Smooth muscle cell (in vitro differentiated cells): ENCODE data around the gene EPHA2. TPM values are rescaled to one million over a fixed set of nuclear protein-coding genes. Genes with fewer than 3 reads are reported as not detected.

ENCODE experiments used
- DNase-seq: peaks from one replicate; lab custom pipeline; 2025; ENCODE audit not compliant: unreplicated experiment; lab: John Stamatoyannopoulos, UW
- H2AFZ ChIP-seq: fragments of 200-600 bp; sonication (generic); 2 replicates; pipeline ENCODE4 v1.6.0; 2016; ENCODE audit warnings: antibody characterized with exemption, low read depth, mild to moderate bottlenecking
- H3F3A ChIP-seq: fragments of 200-600 bp; sonication (generic); 2 replicates; pipeline ENCODE4 v1.6.0; 2017; ENCODE audit warnings: antibody characterized with exemption, low read depth
- H3K27ac ChIP-seq: fragments of 200-600 bp; sonication (generic); 2 replicates; pipeline ENCODE4 v1.5.1; 2016; ENCODE audit warnings: low read depth, mild to moderate bottlenecking
- H3K27me3 ChIP-seq: fragments of 200-600 bp; sonication (generic); 2 replicates; pipeline ENCODE4 v1.6.1; 2016; ENCODE audit warnings: low read depth, mild to moderate bottlenecking
- H3K36me3 ChIP-seq: fragments of 200-600 bp; sonication (generic); 2 replicates; pipeline ENCODE4 v1.5.1; 2016; ENCODE audit warnings: low read depth
- H3K4me1 ChIP-seq: fragments of 200-600 bp; sonication (generic); 2 replicates; pipeline ENCODE4 v1.5.1; 2016; ENCODE audit warnings: low read depth
- H3K4me2 ChIP-seq: fragments of 200-600 bp; sonication (generic); 2 replicates; pipeline ENCODE4 v1.6.0; 2016; ENCODE audit warnings: mild to moderate bottlenecking
- H3K4me3 ChIP-seq: fragments of 200-600 bp; sonication (generic); 2 replicates; pipeline ENCODE4 v1.5.1; 2016; ENCODE audit warnings: mild to moderate bottlenecking
- H3K79me2 ChIP-seq: fragments of 200-600 bp; sonication (generic); 2 replicates; pipeline ENCODE4 v1.6.0; 2016; ENCODE audit warnings: low read depth, mild to moderate bottlenecking
- H3K9ac ChIP-seq: fragments of 200-600 bp; sonication (generic); 2 replicates; pipeline ENCODE4 v1.6.0; 2016; ENCODE audit warnings: low read depth
- H3K9me3 ChIP-seq: fragments of 200-600 bp; sonication (generic); replicated peaks from 2 replicates; pipeline ENCODE4 v1.5.1; 2016; ENCODE audit warnings: low read depth
- H4K20me1 ChIP-seq: fragments of 200-600 bp; sonication (generic); 2 replicates; pipeline ENCODE4 v1.6.0; 2016; ENCODE audit warnings: low read depth
- WGBS: methylation state at CpG from one replicate; pipeline ENCODE4 v1.1.7; 2016; ENCODE audit warnings: low lambda C conversion rate; 5-methylcytosine and 5-hydroxymethylcytosine counted together
- polyA plus RNA-seq: library from polyadenylated mRNA; unstranded; fragments of >200 nt; fragmentation: Nextera tagmentation; extraction: Ambion mirVana; gene quantifications from 2 replicates; pipeline ENCODE4 v1.2.1, GENCODE V29; 2016
- total RNA-seq: library from RNA; depleted of rRNA; stranded (reverse); fragments of >200 nt; gene quantifications from 2 replicates; pipeline ENCODE4 v1.2.3, GENCODE V29; 2014
- TF ChIP-seq, protein P1 (sequence below): fragments of 200-600 bp; sonication (generic); IDR thresholded peaks from 2 replicates; pipeline ENCODE4 v1.5.1; 2017; ENCODE audit warnings: borderline replicate concordance, mild to moderate bottlenecking, antibody characterized with exemption; ENCODE audit not compliant: insufficient read depth, poor library complexity, severe bottlenecking

EPHA2 gene
- total and polyA plus RNA-seq, 2 experiments from 2014 or later = 27.3 to 34.8 TPM

DNA sequence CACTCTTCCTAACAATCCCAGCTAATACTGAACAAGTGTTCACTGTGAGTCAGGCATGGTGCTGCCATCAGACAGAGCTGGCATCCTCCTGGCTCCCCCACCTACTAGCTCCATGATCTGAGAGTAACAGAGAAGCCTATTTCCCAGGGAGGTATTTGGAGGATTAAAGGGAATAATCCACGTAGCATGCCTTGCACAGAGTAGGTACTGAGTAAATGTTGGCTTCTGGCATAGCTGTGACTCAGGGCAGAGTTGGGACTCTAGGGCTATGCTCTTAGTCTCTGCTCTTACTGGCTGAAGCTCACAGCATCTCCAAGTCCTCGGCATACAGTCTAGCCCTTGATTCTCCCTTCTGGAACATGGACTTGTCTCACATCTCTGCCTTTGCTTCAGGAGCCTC, 48.3 kb upstream of the EPHA2 start:
- no peaks in the 10 kb centered on the region for H3K79me2 ChIP-seq
- H3K4me3 ChIP-seq = no peak overlapping the region
- no peaks in the 10 kb centered on the region for H3K9me3 ChIP-seq
- H3K4me2 ChIP-seq = no peak overlapping the region
- H3K27ac ChIP-seq = no peak overlapping the region
- H3K9ac ChIP-seq = no peak overlapping the region
- H3K27me3 ChIP-seq = no peaks in the 10 kb centered on the region
- TF ChIP-seq, protein P1, sequence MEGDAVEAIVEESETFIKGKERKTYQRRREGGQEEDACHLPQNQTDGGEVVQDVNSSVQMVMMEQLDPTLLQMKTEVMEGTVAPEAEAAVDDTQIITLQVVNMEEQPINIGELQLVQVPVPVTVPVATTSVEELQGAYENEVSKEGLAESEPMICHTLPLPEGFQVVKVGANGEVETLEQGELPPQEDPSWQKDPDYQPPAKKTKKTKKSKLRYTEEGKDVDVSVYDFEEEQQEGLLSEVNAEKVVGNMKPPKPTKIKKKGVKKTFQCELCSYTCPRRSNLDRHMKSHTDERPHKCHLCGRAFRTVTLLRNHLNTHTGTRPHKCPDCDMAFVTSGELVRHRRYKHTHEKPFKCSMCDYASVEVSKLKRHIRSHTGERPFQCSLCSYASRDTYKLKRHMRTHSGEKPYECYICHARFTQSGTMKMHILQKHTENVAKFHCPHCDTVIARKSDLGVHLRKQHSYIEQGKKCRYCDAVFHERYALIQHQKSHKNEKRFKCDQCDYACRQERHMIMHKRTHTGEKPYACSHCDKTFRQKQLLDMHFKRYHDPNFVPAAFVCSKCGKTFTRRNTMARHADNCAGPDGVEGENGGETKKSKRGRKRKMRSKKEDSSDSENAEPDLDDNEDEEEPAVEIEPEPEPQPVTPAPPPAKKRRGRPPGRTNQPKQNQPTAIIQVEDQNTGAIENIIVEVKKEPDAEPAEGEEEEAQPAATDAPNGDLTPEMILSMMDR = no peak
- no peak for DNase-seq
- H2AFZ ChIP-seq = no peak overlapping the region
- no peaks in the 10 kb centered on the region for H4K20me1 ChIP-seq
- peaks cover 5% of the 10 kb centered on the region for H3K4me1 ChIP-seq
- H3F3A ChIP-seq = peaks cover 3% of the 10 kb centered on the region
- WGBS = 97% methylated on average over 2 of the region's 2 CpGs
- no peaks in the 10 kb centered on the region for H3K36me3 ChIP-seq

DNA sequence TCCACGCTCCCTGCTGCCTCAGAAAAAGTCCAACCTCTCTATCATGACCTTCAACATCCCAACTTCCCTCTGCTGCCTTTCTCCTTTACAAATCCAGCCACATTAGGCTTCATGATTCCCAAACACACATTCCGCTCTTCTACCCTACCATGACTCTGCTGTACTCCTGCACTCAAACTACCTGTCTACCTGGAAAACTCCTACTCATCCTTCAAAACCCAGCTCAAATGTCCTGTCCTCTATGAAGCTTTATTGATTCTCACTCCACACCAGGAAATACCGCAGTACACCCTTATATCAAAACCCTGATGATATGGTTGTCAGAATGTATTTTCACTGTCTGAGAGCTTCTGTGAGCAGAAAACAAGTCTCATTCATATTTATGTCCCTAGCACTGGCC, 47.7 kb upstream of the EPHA2 start:
- H4K20me1 ChIP-seq = no peaks in the 10 kb centered on the region
- no peaks in the 10 kb centered on the region for H3K79me2 ChIP-seq
- H3K4me2 ChIP-seq = no peak overlapping the region
- H3K27ac ChIP-seq = no peak overlapping the region
- 90% methylated on average over 3 of the region's 3 CpGs for WGBS
- no peaks in the 10 kb centered on the region for H3K36me3 ChIP-seq
- H3K9ac ChIP-seq = no peak overlapping the region
- no peak overlapping the region for H2AFZ ChIP-seq
- no peak overlapping the region for H3K4me3 ChIP-seq
- H3F3A ChIP-seq = peaks cover 3% of the 10 kb centered on the region
- no peaks in the 10 kb centered on the region for H3K27me3 ChIP-seq
- no peak for DNase-seq
- TF ChIP-seq, protein P1 = no peak
- no peaks in the 10 kb centered on the region for H3K9me3 ChIP-seq
- peaks cover 5% of the 10 kb centered on the region for H3K4me1 ChIP-seq

DNA sequence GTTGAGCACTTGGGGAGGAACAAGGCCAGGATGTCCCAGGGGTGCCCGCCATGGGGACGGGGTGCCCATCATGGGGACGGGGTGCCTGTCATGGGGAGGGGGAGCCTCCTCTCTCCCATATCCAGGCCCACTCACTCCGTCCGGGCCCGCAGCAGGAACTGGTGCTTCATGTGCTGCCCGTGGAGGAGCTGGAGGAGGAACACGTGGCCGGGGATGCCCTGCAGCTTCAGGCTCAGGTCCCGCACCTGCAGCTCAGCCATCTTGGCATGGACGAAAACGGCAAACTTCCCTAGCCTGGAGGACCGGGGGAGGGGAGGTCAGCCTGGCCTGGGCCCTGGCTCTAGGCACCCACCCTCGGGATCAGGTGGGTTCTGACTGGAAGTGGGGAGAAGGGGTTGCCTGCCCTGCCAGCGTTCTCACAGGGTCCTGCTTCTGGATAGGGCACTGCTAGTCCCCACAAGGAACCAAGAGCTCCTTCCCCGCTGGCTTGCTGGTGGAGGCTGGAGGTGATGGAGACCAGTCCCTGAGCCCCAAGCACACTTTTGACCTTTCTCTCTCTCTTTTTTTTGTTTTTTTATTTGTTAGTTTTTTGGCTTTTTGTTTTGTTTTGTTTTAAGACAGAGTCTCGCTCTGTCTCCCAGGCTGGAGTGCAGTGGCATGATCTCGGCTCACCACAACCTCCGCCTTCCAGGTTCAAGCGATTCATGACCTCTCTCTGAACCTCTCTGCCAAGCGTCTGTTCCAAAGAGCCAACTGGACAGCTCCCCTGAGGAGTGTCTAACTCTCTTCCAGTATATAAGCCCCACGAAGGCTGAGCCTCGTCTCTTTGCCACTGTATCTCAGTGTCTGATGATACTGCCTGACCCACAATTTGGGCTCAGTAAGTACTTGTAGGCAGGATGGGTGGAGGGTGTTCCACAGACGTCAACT, 46.7 kb upstream of the EPHA2 start:
- H3K36me3 ChIP-seq = no peaks in the 10 kb centered on the region
- no peaks in the 10 kb centered on the region for H3F3A ChIP-seq
- H4K20me1 ChIP-seq = no peaks in the 10 kb centered on the region
- peaks cover 5% of the 10 kb centered on the region for H3K4me1 ChIP-seq
- H3K9me3 ChIP-seq = no peaks in the 10 kb centered on the region
- no peak overlapping the region for H3K27ac ChIP-seq
- H2AFZ ChIP-seq = no peak overlapping the region
- no peaks in the 10 kb centered on the region for H3K79me2 ChIP-seq
- WGBS = 93% methylated on average over 24 of the region's 24 CpGs
- H3K27me3 ChIP-seq = no peaks in the 10 kb centered on the region
- TF ChIP-seq, protein P1 = no peak
- no peak overlapping the region for H3K4me3 ChIP-seq
- no peak overlapping the region for H3K9ac ChIP-seq
- DNase-seq = no peak
- H3K4me2 ChIP-seq = no peak overlapping the region
